HG02759 (cell line): ENCODE data around the gene ACSS3.
"Not testable (repeated sequence)": the region's sequence is repeated elsewhere in the genome, so short reads cannot be mapped to it uniquely, and the experiment has no call there.

Experiments used
- ATAC-seq: cut with Tn5 transposase; IDR thresholded peaks from one replicate; pipeline ENCODE4 v1.9.1; 2021; ENCODE audit warnings: mild to moderate bottlenecking, moderate library complexity; ENCODE audit not compliant: unreplicated experiment

The ACSS3 gene

GRCh38 chr12:81077686-81078441, at the start of gene ACSS3:
ACSS3 (plus strand) TSS chr12:81078079; CDS start chr12:81078121, 42 bp downstream.
- ATAC-seq, result no peak

GRCh38 chr12:81034926-81035325, 43.0 kb upstream of the ACSS3 start:
- no peak for ATAC-seq

- no peak for ATAC-seq
Measured at GRCh38 chr12:81039231-81039630, 38.6 kb upstream of the ACSS3 start.

- ATAC-seq, result no peak
Measured at GRCh38 chr12:81043979-81044740, 33.7 kb upstream of the ACSS3 start.

- ATAC-seq, result not testable (repeated sequence)
Measured at GRCh38 chr12:81064971-81065370, 12.9 kb upstream of the ACSS3 start.

GRCh38 chr12:81070846-81071245, 7.0 kb upstream of the ACSS3 start:
- ATAC-seq, result no peak

- no peak for ATAC-seq
Measured at GRCh38 chr12:81075539-81075938, 2.3 kb upstream of the ACSS3 start.

GRCh38 chr12:81077329-81077685, 572 bp upstream of the ACSS3 start:
- no peak for ATAC-seq

- no peak for ATAC-seq
Measured at GRCh38 chr12:81078469-81079196, 754 bp downstream of the ACSS3 start.

GRCh38 chr12:81079280-81080076, 1.6 kb downstream of the ACSS3 start:
- ATAC-seq, result no peak

GRCh38 chr12:81080431-81080983, 2.6 kb downstream of the ACSS3 start:
- ATAC-seq, result no peak

GRCh38 chr12:81081726-81082125, 3.8 kb downstream of the ACSS3 start:
- no peak for ATAC-seq

- ATAC-seq, result no peak
Measured at GRCh38 chr12:81083018-81083417, 5.1 kb downstream of the ACSS3 start.

- no peak for ATAC-seq
Measured at GRCh38 chr12:81083906-81084513, 6.1 kb downstream of the ACSS3 start.

GRCh38 chr12:81084811-81085350, 7.0 kb downstream of the ACSS3 start:
- ATAC-seq, result no peak

- ATAC-seq, result no peak
Measured at GRCh38 chr12:81085832-81086231, 8.0 kb downstream of the ACSS3 start.

GRCh38 chr12:81086342-81086741, 8.5 kb downstream of the ACSS3 start:
- ATAC-seq, result no peak

GRCh38 chr12:81088221-81088620, 10.3 kb downstream of the ACSS3 start:
- no peak for ATAC-seq

- no peak for ATAC-seq
Measured at GRCh38 chr12:81089412-81089811, 11.5 kb downstream of the ACSS3 start.

GRCh38 chr12:81092053-81092452, 14.2 kb downstream of the ACSS3 start:
- no peak for ATAC-seq
